HepG2 (cell line): ENCODE data around the gene CD68. TPM values are rescaled to one million over a fixed set of nuclear protein-coding genes. Genes with fewer than 3 reads are reported as not detected.

Experiments used
- DDIT3 ChIP-seq: sonication (generic); formaldehyde crosslinking; IDR thresholded peaks from 2 replicates; pipeline ENCODE4 v1.4.0; 2020; ENCODE audit warnings: mild to moderate bottlenecking, missing genetic modification reagents
- E2F1 ChIP-seq: sonication (generic); formaldehyde crosslinking; IDR thresholded peaks from 2 replicates; pipeline ENCODE4 v1.5.0; 2020; ENCODE audit warnings: missing genetic modification reagents
- ESRRA ChIP-seq: sonication (generic); formaldehyde crosslinking; IDR thresholded peaks from 2 replicates; pipeline ENCODE4 v1.5.1; 2020; ENCODE audit warnings: mild to moderate bottlenecking, low read depth, missing genetic modification reagents
- IRX3 ChIP-seq: sonication (generic); formaldehyde crosslinking; IDR thresholded peaks from 2 replicates; pipeline ENCODE4 v1.8.1; 2023; ENCODE audit warnings: mild to moderate bottlenecking, low read depth, missing genetic modification reagents, borderline replicate concordance
- KDM5A ChIP-seq: fragments of 200-600 bp; sonication (generic); IDR thresholded peaks from 2 replicates; pipeline ENCODE4 v1.7.0; 2018; ENCODE audit warnings: antibody characterized with exemption, mild to moderate bottlenecking, low read length, borderline replicate concordance
- KLF9 ChIP-seq: IDR thresholded peaks from 2 replicates; pipeline ENCODE4 v1.6.1; 2016; ENCODE audit warnings: low read depth
- LBX2 ChIP-seq: sonication (generic); formaldehyde crosslinking; IDR thresholded peaks from 2 replicates; pipeline ENCODE4 v1.5.0; 2020; ENCODE audit warnings: missing genetic modification reagents, mild to moderate bottlenecking, borderline replicate concordance
- MYPOP ChIP-seq: sonication (generic); formaldehyde crosslinking; IDR thresholded peaks from 2 replicates; pipeline ENCODE4 v1.8.1; 2023; ENCODE audit warnings: mild to moderate bottlenecking, moderate library complexity, missing genetic modification reagents
- NR2F6 ChIP-seq, 2 experiments: IDR thresholded peaks; 2 replicates each; pipeline ENCODE4 v1.6.1; 2016; ENCODE audit warnings: antibody characterized with exemption in 1 of 2, mild to moderate bottlenecking in 1 of 2
- SMYD3 ChIP-seq: sonication (generic); formaldehyde crosslinking; IDR thresholded peaks from 2 replicates; pipeline ENCODE4 v1.8.1; 2023; ENCODE audit warnings: mild to moderate bottlenecking, missing genetic modification reagents
- SOX13 ChIP-seq, 3 experiments: fragments of 450-650 bp in 1 of 3; sonication (generic) in 1 of 3; formaldehyde crosslinking in 1 of 3; IDR thresholded peaks in 2 of 3; conservative IDR thresholded peaks in 1 of 3; 2 replicates each; pipeline versions ENCODE4 v1.5.0 to v1.6.1; 2016 to 2020; ENCODE audit warnings: antibody characterized with exemption in 1 of 3, mild to moderate bottlenecking in 1 of 3, missing compliant biosample characterization in 1 of 3, missing genetic modification reagents in 1 of 3, moderate library complexity in 1 of 3
- SOX6 ChIP-seq, 2 experiments: fragments of 450-650 bp in 1 of 2; sonication (generic) in 1 of 2; formaldehyde crosslinking in 1 of 2; IDR thresholded peaks; 2 replicates each; pipeline versions ENCODE4 v1.4.0 to v1.6.1; 2017 to 2020; ENCODE audit warnings: antibody characterized with exemption in 1 of 2, mild to moderate bottlenecking in 1 of 2, missing genetic modification reagents in 1 of 2
- TRIM22 ChIP-seq: fragments of 450-650 bp; IDR thresholded peaks from 2 replicates; pipeline ENCODE4 v1.6.1; 2017
- ZFY ChIP-seq: sonication (generic); formaldehyde crosslinking; IDR thresholded peaks from 2 replicates; pipeline ENCODE4 v1.4.0; 2020; ENCODE audit warnings: missing genetic modification reagents
- ZMYM3 ChIP-seq: sonication (generic); formaldehyde crosslinking; IDR thresholded peaks from 2 replicates; pipeline ENCODE4 v1.5.1; 2020; ENCODE audit warnings: mild to moderate bottlenecking, missing genetic modification reagents
- ZNF512 ChIP-seq: sonication (generic); formaldehyde crosslinking; IDR thresholded peaks from 2 replicates; pipeline ENCODE4 v1.4.0; 2020; ENCODE audit warnings: mild to moderate bottlenecking, missing genetic modification reagents
- ZNF768 ChIP-seq: sonication (generic); formaldehyde crosslinking; IDR thresholded peaks from 2 replicates; pipeline ENCODE4 v1.4.0; 2020; ENCODE audit warnings: missing genetic modification reagents
- ZXDC ChIP-seq: sonication (generic); formaldehyde crosslinking; IDR thresholded peaks from 2 replicates; pipeline ENCODE4 v1.5.0; 2020; ENCODE audit warnings: mild to moderate bottlenecking, missing genetic modification reagents
- polyA plus RNA-seq, 8 experiments: library from polyadenylated mRNA; depleted of rRNA in 3 of 8; stranded (reverse) in 7 of 8; unstranded in 1 of 8; fragments of >200 nt; fragmentation: Illumina TruSeq in 4 of 8; extraction: Trizol in 4 of 8; gene quantifications; 2 replicates each; pipeline versions ENCODE4 v1.2.1 to v1.2.3, GENCODE V29; 2011 to 2016; ENCODE audit warnings: low read depth in 4 of 8, missing spikeins in 1 of 8, mixed read lengths in 1 of 8; ENCODE audit not compliant: insufficient read depth in 1 of 8
- total RNA-seq, 5 experiments: library from RNA; depleted of rRNA; stranded (reverse); fragments of >200 nt; fragmentation: Illumina TruSeq; extraction: Trizol; gene quantifications; 2 replicates each; pipeline ENCODE4 v1.2.3, GENCODE V29; 2016; ENCODE audit warnings: low read depth in 1 of 5

Gene CD68
- total and polyA plus RNA-seq, 2 of the 13 experiments (the other 11 are each of a cell fraction or from before 2014, with no cell fraction given): 10.3 to 104 TPM

- TF ChIP-seq ESRRA (CRISPR knock-in tag) (peak; percentile 70), ZMYM3 (CRISPR knock-in tag) (0 out of 2 replicates have a peak, but pooled peaks have one; percentile 34), IRX3 (CRISPR knock-in tag) (no peak), TRIM22 (no peak), SOX6 (IDR thresholded peaks at IDR 0.05) (no peak), SOX6 (CRISPR knock-in tag; IDR thresholded peaks at IDR 0.05) (peak; percentile 72), ZXDC (CRISPR knock-in tag) (no peak), E2F1 (CRISPR knock-in tag) (peak; percentile 24; the same call in 1 of the 2 replicates), KLF9 (CRISPR knock-in tag) (no peak), NR2F6 (IDR thresholded peaks at IDR 0.05) (peak; percentile 50), NR2F6 (CRISPR knock-in tag; IDR thresholded peaks at IDR 0.05) (peak; percentile 69; the same call in 1 of the 2 replicates), KDM5A (no peak; the same call in 1 of the 2 replicates), ZNF512 (CRISPR knock-in tag) (no peak), ZNF768 (CRISPR knock-in tag) (0 out of 2 replicates have a peak, but pooled peaks have one; percentile 10), SMYD3 (CRISPR knock-in tag) (no peak), DDIT3 (CRISPR knock-in tag) (no peak), SOX13 (IDR thresholded peaks at IDR 0.05) (no peak), SOX13 (CRISPR knock-in tag; conservative IDR thresholded peaks at IDR 0.05 in 1 of 2, IDR thresholded peaks at IDR 0.05 in 1 of 2) (peak in 1 of 2 experiments; percentile 27; a peak in 1 of 4 replicates), MYPOP (CRISPR knock-in tag) (no peak), LBX2 (CRISPR knock-in tag) (no peak), ZFY (CRISPR knock-in tag) (peak; percentile 96)
Measured at GRCh38 chr17:7627250-7628121, 48.0 kb downstream of the CD68 start, which contains the start of gene SAT2 (continued).
